ENCODE data around the gene NME7. TPM values are rescaled to one million over a fixed set of nuclear protein-coding genes. Genes with fewer than 3 reads are reported as not detected.

Gene NME7
- total RNA-seq, 8 experiments from 2014 or later, result 14.2 to 111 (median 71.9) TPM

DNA sequence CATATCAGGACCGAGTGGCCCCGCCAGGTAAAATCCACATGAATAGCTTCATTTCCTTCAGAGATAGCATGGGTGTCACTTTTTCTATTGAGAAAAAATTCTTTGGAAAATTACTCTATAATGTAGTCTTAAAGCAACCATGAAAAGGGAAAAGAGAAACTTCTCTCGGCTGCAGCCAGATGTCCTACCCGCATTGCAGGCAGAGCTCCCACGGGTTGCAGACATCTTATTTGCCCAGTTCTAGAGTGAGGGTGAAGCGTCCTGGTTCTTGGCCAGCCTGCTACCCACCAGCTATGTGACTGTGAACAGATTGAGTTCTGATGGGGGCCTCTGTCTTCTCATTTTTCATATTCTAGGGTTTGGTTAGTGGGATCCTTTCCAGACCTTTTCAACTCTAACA lies 256.1 kb downstream of the NME7 start:
- ATAC-seq (replicated peaks in 6 of 8), result no peak
- no peak overlapping the region for H3K4me3 ChIP-seq
- 73 to 100% (median 99%) methylated on average over 2 to 6 of the region's 6 CpGs for WGBS, 10 experiments
- no peak overlapping the region for H3K27ac ChIP-seq
- H3K4me1 ChIP-seq (replicated peaks in 1 of 2), result peaks cover 28 to 30% of the 10 kb centered on the region in 2 donors
- in situ Hi-C loops (cut with MboI; ENCODE audit: low pct_unique_long_range_greater_than_20kb in 2 of 9, low sequenced_read_pairs in 9 of 9, unreplicated experiment in 9 of 9), result loop anchor here in 6 of 9 experiments (10.0 to 25.0 kb wide), 4 partner anchors 226 to 674 kb away; no protein-coding TSS in a partner anchor

DNA sequence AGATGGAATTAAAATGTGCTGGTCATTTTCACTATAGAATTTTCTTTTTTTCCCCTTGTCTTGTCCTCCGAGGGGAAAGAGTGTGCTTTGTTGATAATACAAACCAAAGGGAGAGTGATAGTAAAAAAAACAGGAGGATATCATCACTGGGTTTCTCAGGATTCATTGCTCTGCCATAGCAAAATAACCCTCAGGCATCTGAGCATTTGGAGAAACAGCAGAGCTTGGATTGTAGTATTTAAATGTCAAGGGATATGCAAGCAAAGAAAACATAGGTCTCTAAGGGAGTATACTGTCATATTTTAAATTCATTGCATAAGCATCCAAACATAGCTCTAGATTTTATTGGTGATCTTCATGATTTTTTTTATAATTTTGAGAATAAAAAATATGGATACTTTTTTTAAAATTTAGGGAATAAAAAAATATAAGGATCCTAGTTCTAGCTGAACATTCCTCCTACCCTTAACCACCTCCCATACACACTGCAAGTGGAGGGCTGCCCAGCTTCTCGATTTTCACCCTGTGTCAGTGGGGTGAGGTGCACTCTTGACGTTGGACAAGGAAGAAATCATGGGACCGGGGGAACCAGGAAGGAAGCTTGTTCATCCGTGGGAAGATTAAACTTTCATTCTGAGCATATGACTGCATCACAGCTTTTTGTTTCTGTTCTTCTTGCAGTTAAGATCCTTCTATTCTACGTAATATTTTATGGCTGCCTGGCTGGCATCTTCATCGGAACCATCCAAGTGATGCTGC lies 256.7 kb downstream of the NME7 start:
- Histone ChIP-seq H3K4me1 (replicated peaks in 1 of 2) (peaks cover 22 to 24% of the 10 kb centered on the region in 2 donors), H3K4me3 (peak overlapping the region; percentile 63 to 99 (median 96)), H3K27ac (no peak overlapping the region)
- no peak for ATAC-seq (replicated peaks in 6 of 8)
- WGBS, 10 experiments, result 56 to 87% (median 76%) methylated on average over 3 to 7 of the region's 7 CpGs
- in situ Hi-C loops (cut with MboI; ENCODE audit: low pct_unique_long_range_greater_than_20kb in 2 of 9, low sequenced_read_pairs in 9 of 9, unreplicated experiment in 9 of 9), result loop anchor here in 6 of 9 experiments (10.0 to 25.0 kb wide), 4 partner anchors 226 to 674 kb away; no protein-coding TSS in a partner anchor

GRCh38 chr1:169110236-169110635 lies 257.4 kb downstream of the NME7 start:
- peaks cover 18 to 20% of the 10 kb centered on the region in 2 donors for H3K4me1 ChIP-seq (replicated peaks in 1 of 2)
- ATAC-seq (replicated peaks in 6 of 8), result no peak
- 0 to 100% (median 8%) methylated on average over 1 to 3 of the region's 3 CpGs; no CpG with 5 or more reads in 1 of the 10 experiments for WGBS, 10 experiments
- H3K27ac ChIP-seq, result no peak overlapping the region
- H3K4me3 ChIP-seq, result peak overlapping the region; percentile 63 to 99 (median 96)
- in situ Hi-C loops (cut with MboI; ENCODE audit: low pct_unique_long_range_greater_than_20kb in 2 of 9, low sequenced_read_pairs in 9 of 9, unreplicated experiment in 9 of 9), result loop anchor here in 6 of 9 experiments (10.0 to 25.0 kb wide), 4 partner anchors 227 to 673 kb away; no protein-coding TSS in a partner anchor

DNA sequence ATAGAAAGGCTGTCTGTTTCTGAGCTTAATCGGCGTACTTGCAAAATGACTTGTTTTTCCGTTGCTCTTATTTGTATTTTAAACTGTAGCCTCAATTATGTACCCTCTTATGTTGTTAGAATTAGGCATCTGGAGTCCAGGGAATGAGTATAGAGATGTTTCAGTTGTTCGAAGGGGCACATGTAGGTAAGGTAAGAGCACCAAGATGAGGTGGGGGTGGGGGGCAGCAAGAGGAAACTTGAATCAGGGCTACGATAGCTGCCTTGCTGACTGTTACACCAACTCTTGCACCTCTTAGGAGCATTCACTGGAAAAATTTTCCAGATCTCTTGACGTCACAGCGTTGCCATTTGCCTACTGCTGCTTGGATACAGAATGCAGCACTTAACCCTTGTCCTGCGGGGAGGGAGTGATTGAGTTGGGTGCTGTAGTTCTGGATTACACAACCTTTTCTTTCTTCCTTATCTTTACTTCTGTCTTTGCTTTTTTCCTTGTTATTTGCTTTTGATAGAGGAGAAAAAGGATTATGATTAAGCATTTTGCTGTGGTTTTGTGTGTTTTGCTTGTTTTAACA lies 257.9 kb downstream of the NME7 start:
- peaks cover 24% of the 10 kb centered on the region in 2 donors for H3K4me1 ChIP-seq (replicated peaks in 1 of 2)
- peak overlapping the region; percentile 63 to 99 (median 96) for H3K4me3 ChIP-seq
- in situ Hi-C loops (cut with MboI; ENCODE audit: low pct_unique_long_range_greater_than_20kb in 2 of 9, low sequenced_read_pairs in 9 of 9, unreplicated experiment in 9 of 9), result loop anchor here in 6 of 9 experiments (10.0 to 25.0 kb wide), 4 partner anchors 228 to 672 kb away; no protein-coding TSS in a partner anchor
- 3 to 90% (median 31%) methylated on average over 1 to 8 of the region's 8 CpGs for WGBS, 10 experiments
- peak in 6 of 8 experiments; percentile 3 to 15 (median 11) for ATAC-seq (replicated peaks in 6 of 8)
- H3K27ac ChIP-seq, result peak overlapping the region in 1 of 2 donors; percentile 94

DNA sequence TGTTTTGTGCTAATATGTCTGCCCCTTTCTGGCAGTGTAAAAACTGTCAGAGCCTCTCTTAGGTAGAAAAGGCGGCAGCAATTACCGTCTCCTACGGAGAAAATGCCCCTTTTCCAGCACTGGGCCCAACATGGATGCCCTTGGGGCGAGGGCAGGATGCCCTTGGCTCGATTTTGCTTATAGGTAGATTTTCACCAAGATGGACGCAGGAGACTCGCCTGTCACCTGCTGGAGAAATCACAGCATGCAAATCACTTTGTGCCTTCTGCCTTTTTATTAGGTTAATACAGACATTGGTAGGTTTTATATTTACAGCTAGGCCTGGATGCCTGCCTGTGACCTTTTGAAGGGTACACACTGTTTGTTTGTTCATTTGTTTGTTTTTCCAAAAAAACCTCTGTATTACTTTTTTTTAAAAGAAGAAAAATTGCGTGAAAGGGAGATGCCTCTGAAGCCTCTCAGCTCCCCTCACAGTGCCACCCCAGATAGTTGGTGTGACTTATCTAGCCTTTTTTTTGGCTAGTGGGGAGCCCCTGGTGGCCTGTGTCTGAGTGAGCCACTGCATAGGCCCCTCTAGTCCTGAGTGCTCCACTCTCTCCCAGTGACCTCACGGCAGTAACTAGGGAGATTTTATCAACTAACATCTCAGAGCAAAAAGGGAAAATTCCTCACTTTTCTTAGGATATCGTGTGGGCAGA lies 258.6 kb downstream of the NME7 start:
- in situ Hi-C loops (cut with MboI; ENCODE audit: low pct_unique_long_range_greater_than_20kb in 2 of 9, low sequenced_read_pairs in 9 of 9, unreplicated experiment in 9 of 9), result loop anchor here in 5 of 9 experiments (25.0 kb wide), 3 partner anchors 228 to 672 kb away; no protein-coding TSS in a partner anchor
- peak in 4 of 8 experiments; percentile 6 to 17 (median 11) for ATAC-seq (replicated peaks in 6 of 8)
- WGBS, 10 experiments, result 30 to 94% (median 57%) methylated on average over 3 to 10 of the region's 10 CpGs
- peak overlapping the region; percentile 63 to 99 (median 96) for H3K4me3 ChIP-seq
- H3K27ac ChIP-seq, result peak overlapping the region; percentile 84 to 94
- peaks cover 24% of the 10 kb centered on the region in 2 donors for H3K4me1 ChIP-seq (replicated peaks in 1 of 2)

- in situ Hi-C loops (cut with MboI; ENCODE audit: low pct_unique_long_range_greater_than_20kb in 2 of 9, low sequenced_read_pairs in 9 of 9, unreplicated experiment in 9 of 9), result loop anchor here in 5 of 9 experiments (25.0 kb wide), 3 partner anchors 229 to 671 kb away; no protein-coding TSS in a partner anchor
- 10 to 28% (median 13%) methylated on average over 1 to 2 of the region's 2 CpGs; no CpG with 5 or more reads in 5 of the 10 experiments for WGBS, 10 experiments
- Histone ChIP-seq H3K27ac (peak overlapping the region; percentile 84 to 94), H3K4me1 (replicated peaks in 1 of 2) (peaks cover 24 to 28% of the 10 kb centered on the region in 2 donors), H3K4me3 (peak overlapping the region; percentile 63 to 99 (median 96))
- ATAC-seq (replicated peaks in 6 of 8), result no peak
Observed at GRCh38 chr1:169108223-169108622, 259.4 kb downstream of the NME7 start.

DNA sequence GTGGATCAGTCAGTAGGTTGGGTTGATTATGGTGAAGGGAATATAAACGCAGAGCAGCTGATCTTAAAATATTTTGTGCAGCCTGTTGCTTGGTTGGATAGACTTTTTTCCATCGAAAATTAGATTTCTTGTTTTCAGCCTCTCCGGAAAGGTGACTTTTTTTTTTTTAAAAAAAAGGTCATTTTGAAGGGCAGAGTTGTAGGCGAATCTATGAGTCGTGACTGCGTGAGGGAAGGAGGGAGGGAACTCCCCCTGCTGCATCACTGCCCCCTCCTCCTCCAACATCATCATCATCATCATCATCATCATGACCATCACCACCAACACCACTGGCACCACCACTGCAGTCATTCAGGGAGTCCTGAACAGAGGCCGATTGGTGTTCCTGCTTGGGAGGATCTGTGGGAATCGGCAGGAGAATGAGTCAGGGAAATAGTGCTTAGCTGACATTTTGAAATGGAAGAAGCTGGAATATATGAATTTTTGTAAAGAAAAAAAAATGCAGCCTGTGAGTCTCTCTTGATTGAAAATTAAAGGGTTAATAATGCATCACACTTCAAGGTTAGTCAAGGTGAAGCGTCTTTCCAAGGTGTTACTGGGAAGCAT lies 259.9 kb downstream of the NME7 start:
- Histone ChIP-seq H3K27ac (peak overlapping the region; percentile 84 to 94), H3K4me3 (peak overlapping the region; percentile 63 to 99 (median 96)), H3K4me1 (replicated peaks in 1 of 2) (peaks cover 27 to 33% of the 10 kb centered on the region in 2 donors)
- ATAC-seq (replicated peaks in 6 of 8), result no peak
- 0 to 79% (median 10%) methylated on average over 1 to 9 of the region's 9 CpGs; no CpG with 5 or more reads in 1 of the 10 experiments for WGBS, 10 experiments
- in situ Hi-C loops (cut with MboI; ENCODE audit: low pct_unique_long_range_greater_than_20kb in 2 of 9, low sequenced_read_pairs in 9 of 9, unreplicated experiment in 9 of 9), result loop anchor here in 5 of 9 experiments (25.0 kb wide), 3 partner anchors 230 to 670 kb away; no protein-coding TSS in a partner anchor

GRCh38 chr1:169106921-169107602 lies 260.5 kb downstream of the NME7 start:
- Histone ChIP-seq H3K4me3 (peak overlapping the region; percentile 63 to 99 (median 96)), H3K4me1 (replicated peaks in 1 of 2) (peaks cover 32 to 40% of the 10 kb centered on the region in 2 donors), H3K27ac (peak overlapping the region; percentile 84 to 94)
- ATAC-seq (replicated peaks in 6 of 8), result peak in 3 of 8 experiments; percentile 1 to 6 (median 2)
- 0 to 10% (median 0%) methylated on average over 1 to 21 of the region's 41 CpGs for WGBS, 10 experiments
- in situ Hi-C loops (cut with MboI; ENCODE audit: low pct_unique_long_range_greater_than_20kb in 2 of 9, low sequenced_read_pairs in 9 of 9, unreplicated experiment in 9 of 9), result loop anchor here in 5 of 9 experiments (25.0 kb wide), 3 partner anchors 230 to 670 kb away; no protein-coding TSS in a partner anchor

DNA sequence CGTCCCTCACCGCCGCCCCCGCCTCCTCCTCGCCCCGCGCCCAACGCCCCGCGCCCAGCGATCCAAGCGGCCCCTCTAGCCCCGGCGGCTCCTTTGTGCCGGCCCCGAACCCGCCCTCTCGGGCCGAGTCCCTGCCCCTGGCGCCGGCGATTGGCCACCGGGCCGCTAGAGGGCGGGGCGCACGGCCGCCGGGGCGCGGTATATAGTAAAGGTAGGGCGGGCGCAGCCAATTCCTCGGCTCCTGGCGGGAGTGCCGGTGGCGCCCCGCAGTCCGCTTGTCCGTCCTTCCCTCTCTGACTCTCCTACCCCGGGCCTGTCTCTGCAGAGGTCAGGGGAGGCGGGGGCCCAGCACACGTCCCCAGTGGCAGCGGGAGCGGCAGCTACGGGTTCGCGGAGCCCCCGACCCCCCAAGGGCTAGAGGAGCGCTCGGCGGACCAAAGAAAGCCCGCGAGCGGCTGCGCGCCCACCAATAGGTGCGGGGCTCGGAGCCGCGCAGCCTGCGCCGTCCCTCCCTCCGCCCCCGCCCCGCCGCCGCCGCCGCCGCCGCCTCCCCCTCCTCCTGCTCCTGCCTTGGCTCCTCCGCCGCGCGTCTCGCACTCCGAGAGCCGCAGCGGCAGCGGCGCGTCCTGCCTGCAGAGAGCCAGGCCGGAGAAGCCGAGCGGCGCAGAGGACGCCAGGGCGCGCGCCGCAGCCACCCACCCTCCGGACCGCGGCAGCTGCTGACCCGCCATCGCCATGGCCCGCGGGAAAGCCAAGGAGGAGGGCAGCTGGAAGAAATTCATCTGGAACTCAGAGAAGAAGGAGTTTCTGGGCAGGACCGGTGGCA lies 261.3 kb downstream of the NME7 start, which contains the start of gene ATP1B1:
Gene ATP1B1, plus strand, starts transcription at position 596 of the 826 bp plus-strand sequence. Its CDS starts 140 bp downstream, at position 736.
- Histone ChIP-seq H3K4me1 (replicated peaks in 1 of 2) (peaks cover 29 to 41% of the 10 kb centered on the region in 2 donors), H3K27ac (peak within 1 kb of the TSS; percentile 84 to 94), H3K4me3 (peak within 1 kb of the TSS; percentile 63 to 99 (median 96))
- peak; percentile 78 to 89 (median 83) for ATAC-seq (replicated peaks in 6 of 8)
- WGBS, 10 experiments, result 0 to 4% (median 1%) methylated on average over 2 to 24 of the region's 100 CpGs; no CpG with 5 or more reads in 7 of the 10 experiments
- in situ Hi-C loops (cut with MboI; ENCODE audit: low pct_unique_long_range_greater_than_20kb in 2 of 9, low sequenced_read_pairs in 9 of 9, unreplicated experiment in 9 of 9), result loop anchor here in 5 of 9 experiments (25.0 kb wide), 3 partner anchors 231 to 669 kb away; no protein-coding TSS in a partner anchor

DNA sequence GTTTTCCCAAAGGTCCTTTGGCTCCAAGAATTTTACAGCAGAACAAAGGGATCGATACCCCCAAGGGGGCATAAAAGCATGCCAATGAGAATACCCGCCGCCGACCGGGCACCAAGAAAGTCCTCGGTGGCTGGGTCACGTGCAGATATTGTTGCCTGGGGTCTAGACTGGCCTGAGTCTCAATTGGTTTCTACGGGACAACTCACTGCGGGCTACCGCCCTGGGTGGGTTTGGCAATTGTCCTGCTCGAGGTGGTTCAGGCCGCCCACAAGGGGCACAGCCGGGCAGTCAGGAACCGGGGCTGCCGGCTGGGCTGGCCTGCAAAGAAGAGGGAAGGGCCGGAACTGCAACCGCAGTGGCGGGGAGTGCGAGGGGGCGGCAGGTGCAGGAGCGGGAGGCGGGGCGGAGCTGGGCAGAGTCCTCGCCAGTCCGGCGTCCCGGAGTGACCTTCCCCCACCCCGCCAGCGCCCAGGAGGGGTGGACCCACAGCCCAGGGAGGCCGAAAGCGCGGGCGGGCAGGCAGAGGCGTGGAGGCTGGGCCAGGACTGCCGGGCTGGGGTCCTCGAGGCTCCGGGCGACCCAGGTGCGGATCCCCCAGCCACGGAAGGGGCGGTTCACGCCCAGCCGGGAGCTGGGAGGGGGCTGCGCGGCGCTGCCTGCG lies 262.0 kb downstream of the NME7 start:
- in situ Hi-C loops (cut with MboI; ENCODE audit: low pct_unique_long_range_greater_than_20kb in 2 of 9, low sequenced_read_pairs in 9 of 9, unreplicated experiment in 9 of 9), result loop anchor here in 5 of 9 experiments (25.0 kb wide), 3 partner anchors 232 to 668 kb away; no protein-coding TSS in a partner anchor
- peak overlapping the region; percentile 63 to 99 (median 96) for H3K4me3 ChIP-seq
- peak; percentile 34 to 67 (median 56) for ATAC-seq (replicated peaks in 6 of 8)
- peak overlapping the region; percentile 84 to 94 for H3K27ac ChIP-seq
- WGBS, 10 experiments, result 0 to 27% (median 23%) methylated on average over 4 to 8 of the region's 47 CpGs; no CpG with 5 or more reads in 6 of the 10 experiments
- peaks cover 22 to 36% of the 10 kb centered on the region in 2 donors for H3K4me1 ChIP-seq (replicated peaks in 1 of 2)

All from motor neuron (in vitro differentiated cells).